IPS DF 6.9 (cell line): ENCODE measurements around the gene CUTA.

Experiments
- DNase-seq: peaks from one replicate; pipeline ENCODE4 v3.0.0-alpha.2; 2013; ENCODE audit warnings: low read depth, low spot score
- H3K27ac ChIP-seq: one replicate; pipeline ENCODE4 v1.5.1; 2013; ENCODE audit warnings: low read length, control low read depth
- H3K27me3 ChIP-seq: 2 replicates; pipeline ENCODE4 v1.6.1; 2013; ENCODE audit warnings: mild to moderate bottlenecking, low read length; ENCODE audit not compliant: control insufficient read depth, insufficient read depth
- H3K36me3 ChIP-seq: 2 replicates; pipeline ENCODE4 v1.6.1; 2013; ENCODE audit warnings: low read length; ENCODE audit not compliant: control insufficient read depth, insufficient read depth
- H3K4me1 ChIP-seq: 2 replicates; pipeline ENCODE4 v1.6.1; 2013; ENCODE audit warnings: low read length; ENCODE audit not compliant: control insufficient read depth, insufficient read depth
- H3K4me3 ChIP-seq: 2 replicates; pipeline ENCODE4 v1.5.1; 2013; ENCODE audit warnings: mild to moderate bottlenecking, low read length
- H3K9me3 ChIP-seq: 2 replicates; pipeline ENCODE4 v1.6.1; 2013; ENCODE audit warnings: low read length, inconsistent platforms; ENCODE audit not compliant: control insufficient read depth, insufficient read depth
- WGBS: extraction: QIAGEN DNeasy Blood & Tissue Kit; methylation state at CpG from one replicate; pipeline ENCODE4 v1.1.7; 2013; ENCODE audit warnings: mixed read lengths, missing lambda C conversion rate; ENCODE audit not compliant: insufficient read length, insufficient coverage; 5-methylcytosine and 5-hydroxymethylcytosine counted together

Gene CUTA, protein sequence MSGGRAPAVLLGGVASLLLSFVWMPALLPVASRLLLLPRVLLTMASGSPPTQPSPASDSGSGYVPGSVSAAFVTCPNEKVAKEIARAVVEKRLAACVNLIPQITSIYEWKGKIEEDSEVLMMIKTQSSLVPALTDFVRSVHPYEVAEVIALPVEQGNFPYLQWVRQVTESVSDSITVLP

DNA sequence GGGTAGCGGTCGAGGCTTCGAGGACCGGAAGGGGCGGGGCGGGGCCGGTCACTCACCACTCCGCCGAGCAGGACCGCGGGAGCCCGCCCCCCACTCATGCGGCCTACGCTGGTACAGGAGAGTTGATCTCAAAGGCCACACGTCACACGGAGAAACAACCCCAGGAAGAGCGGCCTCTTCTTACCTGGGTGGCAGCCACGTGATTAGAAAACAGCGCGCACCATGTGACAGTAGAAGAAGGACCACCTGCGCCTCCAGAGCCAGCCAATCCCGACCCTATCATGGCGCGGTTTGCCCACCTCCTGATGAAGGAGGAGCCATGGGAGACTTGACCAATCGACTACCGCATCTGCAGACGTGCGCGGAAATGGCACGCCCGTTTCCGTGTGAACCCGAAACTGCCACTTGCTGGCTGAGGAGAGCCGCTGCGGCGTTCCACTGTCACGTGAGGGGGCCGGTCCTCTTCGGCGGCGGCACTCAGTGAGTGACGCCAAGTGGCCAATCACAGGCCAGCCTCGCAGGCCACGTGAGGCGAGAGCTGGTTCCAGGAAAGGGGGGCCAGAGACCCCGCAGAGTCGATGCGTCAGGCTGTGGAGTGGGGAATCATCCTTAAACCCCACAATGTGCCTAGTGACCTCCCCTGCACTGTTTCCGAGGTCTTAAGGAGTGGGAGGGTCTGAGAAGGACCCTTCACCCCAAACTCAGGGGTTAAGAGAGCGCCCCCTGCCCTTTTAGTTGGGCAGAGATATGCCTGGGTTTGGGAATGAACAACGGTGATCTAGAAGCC is at the start of gene CUTA:
CUTA (minus strand) TSS at position 205 of the 787 bp plus-strand sequence; CDS start at position 98, 107 bp downstream.
- Histone ChIP-seq H3K27ac (no peak within 1 kb of the TSS), H3K9me3 (no peaks in the 10 kb centered on the region), H3K4me3 (peak within 1 kb of the TSS; percentile 86), H3K4me1 (peaks cover 1% of the 10 kb centered on the region; the same call in 1 of the 2 replicates), H3K36me3 (peaks cover 8% of the 10 kb centered on the region; the same call in 1 of the 2 replicates), H3K27me3 (no peaks in the 10 kb centered on the region)
- peak; percentile 99 for DNase-seq
- WGBS = no CpG with 5 or more reads among the region's 51 CpGs

DNA sequence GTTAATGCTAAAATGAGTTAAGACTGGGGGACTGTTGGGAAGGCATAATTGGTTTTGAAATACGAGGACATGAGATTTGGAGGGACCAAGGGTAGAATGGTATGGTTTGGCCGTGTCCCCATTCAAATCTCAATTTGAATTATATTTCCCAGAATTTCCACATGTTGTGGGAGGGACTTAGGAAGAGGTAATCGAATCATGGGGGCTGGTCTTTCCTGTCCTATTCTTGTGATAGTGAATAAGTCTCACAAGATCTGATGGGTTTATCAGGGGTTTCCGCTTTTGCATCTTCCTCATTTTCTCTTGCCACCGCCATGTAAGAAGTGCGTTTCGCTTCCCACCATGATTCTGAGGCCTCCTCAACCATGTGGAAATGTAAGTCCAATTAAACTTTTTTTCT is 49.2 kb upstream of the CUTA start:
- no peaks in the 10 kb centered on the region for H3K27me3 ChIP-seq
- H3K4me1 ChIP-seq = no peaks in the 10 kb centered on the region
- no peak overlapping the region for H3K27ac ChIP-seq
- H3K9me3 ChIP-seq = no peaks in the 10 kb centered on the region
- no peak for DNase-seq
- no peak overlapping the region for H3K4me3 ChIP-seq
- no CpG with 5 or more reads among the region's 7 CpGs for WGBS
- no peaks in the 10 kb centered on the region for H3K36me3 ChIP-seq

DNA sequence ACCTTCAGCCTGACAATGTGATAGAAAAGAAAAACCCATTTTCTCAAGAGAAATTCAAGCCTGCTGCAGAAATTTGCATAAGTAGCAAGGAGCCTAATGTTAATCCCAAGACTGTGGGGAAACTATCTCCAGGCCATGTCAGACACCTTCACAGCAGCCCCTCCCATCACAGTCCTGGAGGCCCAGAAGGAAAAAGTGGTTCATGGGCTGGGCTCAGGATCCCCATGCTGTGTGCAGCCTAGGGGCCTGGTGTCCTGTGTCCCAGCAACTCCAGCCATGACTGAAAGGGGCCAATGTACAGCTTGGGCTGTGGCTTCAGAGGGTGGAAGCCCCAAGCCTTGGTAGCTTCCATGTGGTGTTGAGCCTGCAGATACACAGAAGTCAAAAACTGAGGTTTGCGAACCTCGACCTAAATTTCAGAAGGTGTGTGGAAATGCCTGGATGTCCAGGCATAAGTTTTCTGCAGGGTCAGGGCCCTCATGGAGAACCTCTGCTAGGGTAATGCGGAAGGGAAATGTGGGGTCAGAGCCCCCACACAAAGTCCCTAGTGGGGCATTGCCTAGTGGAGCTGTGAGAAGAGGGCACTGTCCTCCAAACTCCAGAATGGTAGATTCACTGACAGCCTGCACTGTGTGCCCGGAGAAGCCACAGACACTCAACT is 48.3 kb upstream of the CUTA start:
- WGBS = no CpG with 5 or more reads among the region's 4 CpGs
- Histone ChIP-seq H3K9me3 (no peaks in the 10 kb centered on the region), H3K4me1 (no peaks in the 10 kb centered on the region), H3K27ac (no peak overlapping the region), H3K36me3 (no peaks in the 10 kb centered on the region), H3K27me3 (no peaks in the 10 kb centered on the region), H3K4me3 (no peak overlapping the region)
- no peak for DNase-seq

DNA sequence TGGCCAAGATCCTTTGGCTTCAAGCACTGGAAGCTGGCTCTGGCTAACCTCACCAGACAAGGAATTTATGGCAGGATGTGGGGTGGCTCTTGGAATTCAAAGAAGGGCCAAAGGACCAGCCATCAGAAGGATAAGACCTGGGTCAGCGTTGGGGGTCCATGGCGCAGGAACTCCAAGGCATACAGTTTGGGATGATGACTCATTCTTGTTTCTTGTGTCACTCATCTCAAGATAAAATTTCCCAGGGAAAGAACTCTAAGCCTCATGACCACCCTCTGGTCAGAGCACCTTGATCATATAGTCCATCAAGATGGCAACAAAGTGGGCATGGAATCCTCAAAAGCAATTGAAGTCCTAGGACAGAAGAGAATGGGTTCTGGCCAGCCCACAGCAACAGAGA is 41.3 kb upstream of the CUTA start:
- H3K27me3 ChIP-seq = no peaks in the 10 kb centered on the region
- DNase-seq = no peak
- no CpG with 5 or more reads among the region's 2 CpGs for WGBS
- no peaks in the 10 kb centered on the region for H3K9me3 ChIP-seq
- H3K4me1 ChIP-seq = no peaks in the 10 kb centered on the region
- peaks cover 3% of the 10 kb centered on the region for H3K36me3 ChIP-seq
- H3K27ac ChIP-seq = no peak overlapping the region
- H3K4me3 ChIP-seq = no peak overlapping the region

DNA sequence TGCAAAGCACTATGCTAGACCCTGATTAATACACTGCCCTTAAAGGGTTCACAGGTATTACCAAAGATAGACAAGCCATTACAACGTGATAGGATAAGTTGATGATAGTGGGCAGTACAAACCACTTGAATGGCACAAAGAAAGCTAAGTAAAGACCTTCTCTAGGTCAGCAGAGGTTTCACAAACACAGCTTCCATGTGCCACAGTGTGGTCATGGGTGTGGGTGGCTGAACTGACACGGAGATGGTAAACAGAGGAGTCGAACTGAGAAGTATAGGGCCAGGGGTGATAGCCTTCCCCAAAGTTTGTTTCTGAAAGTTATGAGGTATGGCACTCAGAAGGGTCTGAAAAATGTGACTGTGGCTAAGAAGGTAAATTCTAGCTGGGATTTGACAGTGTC is 40.8 kb upstream of the CUTA start:
- Histone ChIP-seq H3K4me1 (no peaks in the 10 kb centered on the region), H3K9me3 (no peaks in the 10 kb centered on the region), H3K27ac (no peak overlapping the region), H3K36me3 (peaks cover 3% of the 10 kb centered on the region), H3K27me3 (no peaks in the 10 kb centered on the region), H3K4me3 (no peak overlapping the region)
- DNase-seq = no peak
- WGBS = no CpG with 5 or more reads among the region's 3 CpGs

DNA sequence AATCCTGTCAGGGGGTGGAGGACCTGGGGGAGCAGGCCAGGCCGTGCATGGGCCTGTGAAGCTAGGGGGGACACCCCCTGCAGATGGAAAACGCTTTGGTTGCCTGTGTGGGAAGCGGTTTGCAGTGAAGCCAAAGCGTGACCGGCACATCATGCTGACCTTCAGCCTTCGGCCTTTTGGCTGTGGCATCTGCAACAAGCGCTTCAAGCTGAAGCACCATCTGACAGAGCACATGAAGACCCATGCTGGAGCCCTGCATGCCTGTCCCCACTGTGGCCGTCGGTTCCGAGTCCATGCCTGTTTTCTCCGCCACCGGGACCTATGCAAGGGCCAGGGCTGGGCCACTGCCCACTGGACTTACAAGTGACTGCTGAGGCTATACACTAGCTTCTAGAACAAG is 38.2 kb upstream of the CUTA start:
- H3K36me3 ChIP-seq = peaks cover 8% of the 10 kb centered on the region
- no peak overlapping the region for H3K27ac ChIP-seq
- no peaks in the 10 kb centered on the region for H3K27me3 ChIP-seq
- DNase-seq = no peak
- H3K4me1 ChIP-seq = no peaks in the 10 kb centered on the region
- no CpG with 5 or more reads among the region's 12 CpGs for WGBS
- no peak overlapping the region for H3K4me3 ChIP-seq
- no peaks in the 10 kb centered on the region for H3K9me3 ChIP-seq

DNA sequence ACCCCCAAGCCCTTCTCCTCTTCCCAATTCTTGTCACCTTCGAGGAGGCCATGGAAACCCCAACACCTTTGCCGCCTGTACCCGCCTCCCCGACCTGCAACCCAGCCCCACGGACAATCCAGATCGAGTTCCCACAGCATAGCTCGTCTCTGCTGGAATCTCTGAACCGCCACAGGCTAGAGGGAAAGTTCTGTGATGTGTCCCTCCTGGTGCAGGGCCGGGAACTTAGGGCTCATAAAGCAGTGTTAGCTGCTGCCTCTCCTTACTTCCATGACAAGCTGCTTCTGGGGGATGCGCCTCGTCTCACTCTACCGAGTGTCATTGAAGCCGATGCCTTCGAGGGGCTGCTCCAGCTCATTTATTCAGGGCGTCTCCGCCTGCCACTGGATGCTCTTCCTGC is 37.1 kb upstream of the CUTA start:
- H3K4me3 ChIP-seq = peak overlapping the region; percentile 85
- no peak for DNase-seq
- H3K4me1 ChIP-seq = no peaks in the 10 kb centered on the region
- H3K27me3 ChIP-seq = no peaks in the 10 kb centered on the region
- H3K9me3 ChIP-seq = no peaks in the 10 kb centered on the region
- H3K27ac ChIP-seq = no peak overlapping the region
- peaks cover 8% of the 10 kb centered on the region for H3K36me3 ChIP-seq
- WGBS = no CpG with 5 or more reads among the region's 16 CpGs

DNA sequence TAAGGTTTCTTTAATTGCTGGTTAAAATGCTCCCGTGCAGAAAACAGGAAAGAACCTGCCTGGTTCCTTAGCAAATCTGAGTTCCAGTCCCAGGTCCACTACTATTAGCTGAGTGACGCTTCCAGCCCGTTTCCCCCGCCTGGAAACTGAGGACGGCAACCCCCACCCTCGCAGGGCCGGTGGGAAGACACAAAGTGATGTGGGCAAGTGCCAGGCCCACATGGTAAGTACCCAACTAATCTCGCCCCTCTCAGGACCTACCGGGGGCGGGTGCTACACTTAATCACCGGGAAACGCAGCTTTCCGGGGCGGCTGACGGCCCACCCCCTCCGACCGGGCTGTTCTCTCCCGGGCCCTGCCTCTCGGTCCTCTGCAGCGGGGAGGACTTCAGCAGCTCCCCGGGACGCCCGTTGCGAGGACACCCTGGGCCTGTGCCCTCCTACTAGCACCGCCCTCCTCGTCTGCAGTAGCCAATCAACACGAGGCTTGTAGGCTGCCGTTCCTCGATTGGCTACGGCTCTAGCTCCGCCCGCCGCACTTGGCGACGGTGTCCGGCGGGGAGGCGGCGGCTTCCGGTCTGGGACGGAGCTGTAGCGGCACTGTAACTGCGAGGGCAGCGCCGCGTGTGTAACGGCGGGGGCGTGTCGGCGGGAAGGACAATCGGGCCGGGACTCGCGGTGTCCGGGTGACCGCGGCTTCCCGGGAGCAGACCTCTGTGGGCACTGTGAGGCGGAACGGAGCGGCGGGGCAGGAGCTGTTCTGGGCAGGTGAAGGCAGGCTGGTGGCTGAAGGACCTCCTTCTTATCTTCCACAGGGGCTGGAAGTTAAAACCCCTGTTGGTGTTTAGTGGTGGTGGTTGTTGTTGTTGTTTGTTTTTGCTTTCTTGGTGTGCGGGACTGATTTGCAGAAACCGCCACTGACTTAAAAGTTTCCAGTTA is 36.4 kb upstream of the CUTA start, which contains the start of gene ZBTB9:
ZBTB9 (plus strand) TSS at position 568 of the 938 bp plus-strand sequence. CDS start 525 bp downstream, outside the sequence.
- peak within 1 kb of the TSS; percentile 85 for H3K4me3 ChIP-seq
- no peaks in the 10 kb centered on the region for H3K27me3 ChIP-seq
- H3K27ac ChIP-seq = no peak within 1 kb of the TSS
- peaks cover 12% of the 10 kb centered on the region for H3K36me3 ChIP-seq
- no CpG with 5 or more reads among the region's 65 CpGs for WGBS
- H3K4me1 ChIP-seq = no peaks in the 10 kb centered on the region
- peak; percentile 83 for DNase-seq
- H3K9me3 ChIP-seq = no peaks in the 10 kb centered on the region

DNA sequence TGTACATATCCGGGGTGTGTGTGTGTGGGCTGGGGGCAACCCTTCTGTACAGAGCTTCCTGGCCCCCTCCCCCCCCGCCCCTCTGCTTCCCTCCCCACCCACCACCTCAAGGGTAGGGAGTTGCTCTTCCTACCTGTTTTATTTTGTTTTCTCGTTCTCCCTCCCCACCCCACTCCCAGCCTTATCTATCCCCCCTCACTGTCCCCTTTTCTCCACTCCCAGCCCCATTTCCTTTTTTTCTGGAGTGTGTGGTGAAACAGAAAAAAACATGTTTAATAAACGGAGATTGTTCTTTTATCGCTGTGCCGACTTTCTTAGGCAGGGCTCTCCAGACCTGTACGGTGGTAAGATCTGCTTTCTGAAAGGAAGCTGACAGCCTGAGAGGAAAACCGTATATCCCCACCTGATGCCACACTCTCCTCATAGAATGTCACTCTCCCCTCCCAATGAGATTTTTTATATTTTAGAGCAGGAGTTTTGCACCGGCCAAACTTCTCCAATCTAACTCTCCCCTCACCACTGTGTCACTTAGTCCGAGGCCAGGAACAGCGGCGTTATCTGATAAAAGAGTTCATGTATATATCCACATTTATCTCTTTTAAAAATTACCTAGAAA is 35.6 kb upstream of the CUTA start:
- no peaks in the 10 kb centered on the region for H3K27me3 ChIP-seq
- peak overlapping the region; percentile 85; the same call in 1 of the 2 replicates for H3K4me3 ChIP-seq
- WGBS = no CpG with 5 or more reads among the region's 12 CpGs
- H3K36me3 ChIP-seq = peaks cover 16% of the 10 kb centered on the region
- no peak overlapping the region for H3K27ac ChIP-seq
- H3K9me3 ChIP-seq = no peaks in the 10 kb centered on the region
- no peak for DNase-seq
- no peaks in the 10 kb centered on the region for H3K4me1 ChIP-seq
